SK-N-SH treated with all-trans-retinoic acid at 6 μM for 48 hours (cell line): Measurements from ENCODE around the gene PLB1.

Experiments
- BACH2 ChIP-seq: fragments of 250-450 bp; sonication (Bioruptor Pico); IDR thresholded peaks from 2 replicates; pipeline ENCODE4 v1.9.0; 2021; ENCODE audit warnings: mild to moderate bottlenecking, borderline replicate concordance
- CSDC2 ChIP-seq: fragments of 250-450 bp; sonication (Bioruptor Pico); IDR thresholded peaks from 2 replicates; pipeline ENCODE4 v1.5.0; 2020; ENCODE audit warnings: mild to moderate bottlenecking, moderate library complexity
- ESRRG ChIP-seq: fragments of 250-450 bp; sonication (Bioruptor Pico); IDR thresholded peaks from 2 replicates; pipeline ENCODE4 v1.6.1; 2021; ENCODE audit warnings: mild to moderate bottlenecking
- PATZ1 ChIP-seq: fragments of 250-450 bp; sonication (Bioruptor Pico); IDR thresholded peaks from 2 replicates; pipeline ENCODE4 v1.8.0; 2020; ENCODE audit warnings: mild to moderate bottlenecking, moderate library complexity, borderline replicate concordance
- PPARA ChIP-seq: fragments of 250-450 bp; sonication (Bioruptor Pico); IDR thresholded peaks from 2 replicates; pipeline ENCODE4 v1.5.0; 2020; ENCODE audit warnings: mild to moderate bottlenecking, borderline replicate concordance
- RARB ChIP-seq: fragments of 250-450 bp; sonication (Bioruptor Pico); IDR thresholded peaks from 2 replicates; pipeline ENCODE4 v1.8.0; 2021; ENCODE audit warnings: mild to moderate bottlenecking, moderate library complexity
- SNAI2 ChIP-seq: fragments of 250-450 bp; sonication (Bioruptor Pico); IDR thresholded peaks from 2 replicates; pipeline ENCODE4 v1.5.0; 2020; ENCODE audit warnings: mild to moderate bottlenecking, moderate library complexity
- TCF4 ChIP-seq: fragments of 250-450 bp; sonication (Bioruptor Pico); IDR thresholded peaks from 2 replicates; pipeline ENCODE4 v1.8.0; 2021; ENCODE audit warnings: mild to moderate bottlenecking, moderate library complexity, borderline replicate concordance
- TOX ChIP-seq: fragments of 250-450 bp; sonication (Bioruptor Pico); IDR thresholded peaks from 2 replicates; pipeline ENCODE4 v1.8.0; 2021; ENCODE audit warnings: mild to moderate bottlenecking, moderate library complexity, borderline replicate concordance
- ZFP3 ChIP-seq: fragments of 250-450 bp; sonication (Bioruptor Pico); IDR thresholded peaks from 2 replicates; pipeline ENCODE4 v1.5.0; 2020; ENCODE audit warnings: mild to moderate bottlenecking, moderate library complexity
- ZFP30 ChIP-seq: fragments of 450-650 bp; formaldehyde crosslinking; IDR thresholded peaks from 2 replicates; pipeline ENCODE4 v1.5.0; 2022; ENCODE audit warnings: mild to moderate bottlenecking, moderate library complexity

- TF ChIP-seq ZFP30 (CRISPR knock-in tag) (no peak), ZFP3 (no peak), PPARA (CRISPR knock-in tag) (no peak), TOX (CRISPR knock-in tag) (no peak), TCF4 (CRISPR knock-in tag) (no peak), PATZ1 (CRISPR knock-in tag) (no peak), BACH2 (no peak), RARB (CRISPR knock-in tag) (no peak), ESRRG (no peak), SNAI2 (CRISPR knock-in tag) (no peak), CSDC2 (no peak)
Observed at GRCh38 chr2:28567061-28567471, 71.2 kb downstream of the PLB1 start.
